GM18870 (cell line): ENCODE measurements around the gene SRC.

Source experiments
- ATAC-seq: cut with Tn5 transposase; IDR thresholded peaks from one replicate; pipeline ENCODE4 v1.9.1; 2021; ENCODE audit warnings: moderate library complexity; ENCODE audit not compliant: unreplicated experiment

Gene SRC

GRCh38 chr20:37393196-37393862 lies 47.4 kb downstream of the SRC start:
- no peak for ATAC-seq

- no peak for ATAC-seq
Measured at GRCh38 chr20:37393863-37394542, 48.1 kb downstream of the SRC start.

- no peak for ATAC-seq
Measured at GRCh38 chr20:37394543-37395409, 48.8 kb downstream of the SRC start.

GRCh38 chr20:37395410-37395797 lies 49.5 kb downstream of the SRC start:
- no peak for ATAC-seq

DNA sequence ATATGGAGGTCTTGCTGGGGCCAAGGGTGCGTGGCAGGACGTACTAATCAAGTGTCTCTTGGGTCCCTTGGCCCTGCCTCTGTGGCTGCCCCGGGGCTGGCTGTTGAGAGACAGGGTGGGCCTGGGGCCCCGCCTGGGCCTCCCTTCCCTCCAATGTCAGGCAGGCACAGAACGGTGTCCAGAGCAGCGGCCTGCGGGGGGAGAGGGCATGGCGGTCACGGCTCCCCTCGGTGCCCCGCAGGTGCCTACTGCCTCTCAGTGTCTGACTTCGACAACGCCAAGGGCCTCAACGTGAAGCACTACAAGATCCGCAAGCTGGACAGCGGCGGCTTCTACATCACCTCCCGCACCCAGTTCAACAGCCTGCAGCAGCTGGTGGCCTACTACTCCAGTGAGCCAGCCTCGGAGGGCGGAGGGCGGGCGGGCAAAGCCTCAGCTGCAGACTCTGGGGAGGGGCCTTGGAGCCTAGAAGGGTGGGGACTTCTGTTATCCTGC lies 50.0 kb downstream of the SRC start:
- no peak for ATAC-seq

DNA sequence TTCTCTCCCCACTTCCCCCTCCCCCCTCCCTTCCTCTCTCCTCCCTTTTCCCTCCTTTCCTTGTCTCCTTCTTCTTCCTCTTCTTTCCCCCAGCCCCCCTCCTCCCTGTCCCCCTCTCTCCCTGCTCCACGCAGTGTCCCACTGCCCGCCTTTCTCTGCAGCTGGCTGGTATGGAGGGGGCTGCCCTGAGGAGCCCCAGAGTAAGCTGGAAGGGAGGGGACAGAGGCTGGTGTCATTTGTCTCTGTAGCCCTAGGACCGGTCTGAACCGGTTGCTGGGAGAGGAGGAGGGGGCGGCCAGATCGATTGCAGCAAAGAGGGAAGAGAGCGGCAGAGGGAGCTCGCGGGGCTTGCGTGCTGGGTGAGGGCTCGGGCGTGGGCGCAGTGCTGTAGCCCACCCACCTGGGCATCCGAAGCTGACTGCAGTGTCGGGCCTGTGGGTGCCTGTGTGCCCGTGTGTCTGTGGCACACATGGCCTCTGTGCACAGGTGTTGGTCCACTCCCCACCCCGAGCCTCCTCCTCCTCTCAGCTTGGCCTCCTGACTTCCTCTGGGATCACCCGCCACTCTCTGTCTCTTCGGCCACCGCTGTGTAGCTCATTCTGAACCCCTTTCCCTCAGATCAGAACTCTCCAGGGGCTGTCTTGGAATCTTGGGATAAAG lies 50.6 kb downstream of the SRC start:
- ATAC-seq: no peak

DNA sequence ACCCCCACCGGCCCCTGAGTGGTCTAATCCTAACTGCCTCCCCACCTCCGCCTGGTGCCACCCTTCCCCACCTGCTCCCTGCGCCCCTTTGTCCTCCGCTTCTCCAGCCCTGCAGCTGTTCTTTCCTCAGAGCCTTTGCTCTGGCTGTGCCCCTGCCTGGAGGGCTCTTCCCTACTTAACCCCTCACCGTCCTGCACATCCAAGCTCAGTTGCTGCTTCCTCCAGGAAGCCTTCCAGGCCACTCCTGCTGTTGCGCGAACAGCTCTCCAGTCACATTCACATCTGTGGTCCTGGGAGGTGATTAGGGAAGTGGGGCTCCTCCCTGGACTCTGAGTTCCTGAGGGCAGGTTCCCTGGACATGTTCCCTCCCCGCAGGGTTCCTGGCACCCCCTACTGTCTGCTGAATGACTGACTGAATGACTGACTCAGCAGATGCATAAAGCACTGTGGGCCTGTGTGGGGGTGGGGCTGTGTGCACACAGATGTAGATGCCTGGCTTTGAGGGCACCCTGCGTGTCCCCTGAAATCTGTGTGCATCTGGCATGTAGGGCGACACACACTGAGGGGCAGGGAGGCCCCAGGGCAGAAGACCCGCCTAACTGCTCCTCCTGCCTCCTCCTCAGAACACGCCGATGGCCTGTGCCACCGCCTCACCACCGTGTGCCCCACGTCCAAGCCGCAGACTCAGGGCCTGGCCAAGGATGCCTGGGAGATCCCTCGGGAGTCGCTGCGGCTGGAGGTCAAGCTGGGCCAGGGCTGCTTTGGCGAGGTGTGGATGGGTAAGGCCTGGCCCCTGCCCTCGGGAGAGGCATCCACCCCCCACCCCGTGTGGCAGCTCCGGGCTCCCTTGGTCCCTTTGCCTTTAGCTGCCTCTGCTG lies 51.4 kb downstream of the SRC start:
- ATAC-seq: no peak

DNA sequence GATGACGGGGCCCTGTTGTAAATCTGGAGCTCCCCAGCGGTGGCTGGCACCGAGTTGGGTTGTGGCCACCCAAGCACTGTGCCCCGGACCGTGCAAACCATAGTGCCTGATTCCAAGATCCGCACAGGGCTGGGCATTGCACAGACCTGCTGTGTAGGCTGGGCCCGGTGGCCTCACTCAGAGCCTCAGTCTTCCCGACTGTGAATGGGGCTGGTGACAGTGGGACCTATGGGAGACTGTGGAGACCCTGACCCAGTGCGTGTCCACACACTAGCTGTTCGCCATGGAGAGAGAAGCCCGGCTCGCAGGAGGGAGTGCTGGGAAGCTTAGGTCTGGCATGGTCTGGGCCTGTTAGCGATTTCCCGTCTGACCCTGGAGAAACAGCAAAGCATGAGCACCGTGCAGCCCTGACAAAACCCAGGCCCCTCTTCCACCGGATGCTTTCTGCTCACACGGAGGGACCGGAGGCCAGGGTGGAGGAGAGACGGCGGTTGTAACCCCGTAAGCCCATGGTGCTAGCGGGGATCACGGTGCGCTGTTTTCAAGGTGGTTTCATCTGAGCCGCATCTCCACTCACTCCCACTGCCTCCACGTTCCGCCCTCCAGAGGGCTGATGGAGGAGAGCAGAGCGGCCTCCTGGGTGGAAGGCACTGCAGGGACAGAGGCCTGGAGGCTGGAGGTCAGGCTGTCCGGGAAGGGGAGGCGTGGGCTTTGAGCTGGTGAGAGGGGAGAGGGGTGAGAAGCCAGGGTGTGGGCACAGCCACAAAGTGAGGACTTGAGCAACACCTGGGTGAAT lies 52.2 kb downstream of the SRC start:
- no peak for ATAC-seq

- no peak for ATAC-seq
Measured at GRCh38 chr20:37398750-37399621, 53.0 kb downstream of the SRC start.

- no peak for ATAC-seq
Measured at GRCh38 chr20:37401282-37401929, 55.5 kb downstream of the SRC start.

- ATAC-seq: no peak
Measured at GRCh38 chr20:37401930-37402675, 56.2 kb downstream of the SRC start.

- ATAC-seq: no peak
Measured at GRCh38 chr20:37403107-37404033, 57.4 kb downstream of the SRC start.

GRCh38 chr20:37404461-37404890 lies 58.5 kb downstream of the SRC start:
- no peak for ATAC-seq

GRCh38 chr20:37405351-37405897 lies 59.5 kb downstream of the SRC start:
- ATAC-seq: no peak
